Stimulated activated CD4-positive, alpha-beta T cell treated with anti-CD3 and anti-CD28 coated beads, Interleukin-1b, Interleukin-23, amount 100 ng/mL, for 48 hours (primary cell): Measurements from ENCODE around the gene TEAD2.
"Not testable (repeated sequence)": the region's sequence is repeated elsewhere in the genome, so short reads cannot be mapped to it uniquely, and the experiment has no call there.

Source experiments
- DNase-seq: peaks from one replicate; pipeline ENCODE4 v3.0.0-alpha.2; 2020

Gene TEAD2

GRCh38 chr19:49383599-49383998, 21.4 kb upstream of the TEAD2 start:
- no peak for DNase-seq

DNA sequence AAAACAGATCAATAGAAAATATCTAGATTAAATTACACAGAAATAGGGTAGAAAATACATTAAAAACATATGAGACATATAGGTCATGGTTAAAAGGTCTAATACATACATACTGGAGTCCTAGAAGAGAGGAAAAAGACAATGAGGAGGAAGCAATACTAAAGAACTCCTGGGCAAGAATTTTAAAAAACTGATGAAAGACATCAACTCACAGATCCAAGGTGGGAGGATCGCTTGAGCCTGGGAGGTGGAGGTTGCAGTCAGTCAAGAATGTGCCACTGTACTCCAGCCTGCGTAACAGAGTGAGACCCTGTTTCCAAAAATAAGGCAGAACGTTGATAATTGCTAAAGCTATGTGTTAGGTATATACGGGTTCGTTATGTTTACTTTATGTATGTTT, 20.4 kb upstream of the TEAD2 start:
- no peak for DNase-seq

GRCh38 chr19:49380391-49380790, 18.2 kb upstream of the TEAD2 start:
- DNase-seq, result no peak

DNA sequence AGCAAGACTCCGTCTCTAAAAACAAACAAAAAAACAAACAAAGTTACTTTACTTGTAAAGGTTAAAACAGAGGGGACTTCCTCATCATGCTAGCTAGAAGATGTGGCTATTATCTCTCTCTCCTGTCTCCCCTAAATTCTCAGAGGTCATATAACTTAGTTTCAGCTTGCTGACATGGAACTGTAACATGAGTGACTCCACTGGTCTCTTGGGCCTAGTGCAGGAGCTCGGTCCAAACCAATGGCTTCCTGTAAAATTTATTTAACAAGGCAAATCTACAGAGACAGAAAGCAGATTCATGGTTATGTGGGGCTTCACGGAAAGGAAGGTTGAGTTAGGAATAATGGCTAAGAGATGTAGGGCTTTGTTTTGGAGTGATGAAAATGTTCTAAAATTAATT, 16.3 kb upstream of the TEAD2 start:
- DNase-seq, result no peak

DNA sequence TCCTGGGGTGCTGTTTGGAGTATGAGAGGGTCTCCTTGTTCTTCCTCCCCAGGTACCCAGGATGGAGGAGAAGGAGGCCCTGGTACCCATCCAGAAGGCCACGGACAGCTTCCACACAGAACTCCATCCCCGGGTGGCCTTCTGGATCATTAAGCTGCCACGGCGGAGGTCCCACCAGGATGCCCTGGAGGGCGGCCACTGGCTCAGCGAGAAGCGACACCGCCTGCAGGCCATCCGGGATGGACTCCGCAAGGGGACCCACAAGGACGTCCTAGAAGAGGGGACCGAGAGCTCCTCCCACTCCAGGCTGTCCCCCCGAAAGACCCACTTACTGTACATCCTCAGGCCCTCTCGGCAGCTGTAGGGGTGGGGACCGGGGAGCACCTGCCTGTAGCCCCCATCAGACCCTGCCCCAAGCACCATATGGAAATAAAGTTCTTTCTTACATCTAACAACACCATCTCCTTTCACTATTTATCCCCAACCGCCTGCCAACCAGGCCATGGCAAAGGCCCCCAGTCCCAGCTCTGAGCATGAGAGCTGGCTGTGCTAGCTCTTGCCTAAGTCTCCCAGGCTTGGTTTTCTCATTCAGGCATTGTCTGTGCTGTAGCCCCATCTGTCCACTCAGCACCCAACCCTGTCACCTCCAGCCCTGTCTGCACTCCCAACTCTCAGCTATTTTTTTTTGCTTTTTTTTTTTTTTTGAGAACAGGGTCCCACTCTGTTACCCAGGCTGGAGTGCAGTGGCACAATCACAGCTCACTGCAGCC, 12.6 kb upstream of the TEAD2 start:
- DNase-seq, result no peak

DNA sequence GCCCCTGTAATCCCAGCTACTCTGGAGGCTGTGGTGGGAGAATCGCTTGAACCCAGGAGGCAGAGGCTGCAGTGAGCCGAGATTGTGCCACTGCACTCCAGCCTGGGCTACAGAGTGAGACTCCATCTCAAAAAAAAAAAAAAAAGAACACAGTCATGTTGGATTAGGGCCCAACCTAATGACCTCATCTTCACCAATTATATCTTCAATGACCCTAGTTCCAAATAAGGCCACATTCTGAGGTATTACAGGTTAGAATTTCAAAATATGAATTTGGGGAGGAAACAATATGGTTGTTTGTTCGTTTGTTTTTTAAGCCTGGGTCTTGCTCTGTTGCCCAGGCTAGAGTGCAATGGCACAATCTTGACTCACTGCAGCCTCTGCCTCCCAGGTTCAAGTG, 11.0 kb upstream of the TEAD2 start:
- DNase-seq, result not testable (repeated sequence)

DNA sequence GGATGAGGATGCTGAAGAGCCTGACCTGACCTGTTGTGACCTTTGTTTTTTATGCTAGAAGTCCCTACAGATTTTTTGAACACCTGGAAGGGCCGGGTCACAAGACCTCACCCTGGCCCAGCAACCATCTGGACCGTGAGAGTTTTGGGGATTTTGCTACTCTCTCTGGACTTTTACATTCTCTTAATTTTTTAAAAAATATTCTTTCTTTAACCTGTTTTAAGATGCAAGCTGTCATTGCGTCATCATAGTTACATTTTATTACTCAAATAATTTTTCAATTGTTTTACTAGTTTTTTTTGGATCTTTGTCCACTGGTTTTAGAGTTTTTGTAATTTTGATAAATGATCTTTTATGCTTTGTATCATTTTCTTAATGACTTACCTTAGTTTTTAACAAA, 9.0 kb upstream of the TEAD2 start:
- no peak for DNase-seq

- DNase-seq, result no peak
These were observed 6.6 kb upstream of the TEAD2 start for GRCh38 chr19:49368711-49369358.

DNA sequence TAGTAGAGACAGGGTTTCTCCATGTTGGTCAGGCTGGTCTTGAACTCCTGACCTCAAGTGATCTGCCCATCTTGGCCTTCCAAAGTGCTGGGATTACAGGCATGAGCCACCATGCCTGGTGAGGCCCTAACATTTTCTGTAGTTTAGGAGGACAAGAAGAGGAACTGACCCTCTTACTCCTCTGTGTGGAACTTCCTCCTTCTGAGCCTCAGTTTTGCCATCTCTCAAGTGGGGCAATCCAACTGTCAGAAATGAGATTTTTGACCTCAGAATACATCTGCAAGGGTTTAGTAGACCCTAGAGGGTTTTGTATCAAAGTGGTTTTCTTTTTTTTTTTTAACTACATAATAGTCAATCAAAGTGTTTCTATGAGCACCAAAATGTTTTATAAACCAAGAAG, 3.9 kb upstream of the TEAD2 start:
- no peak for DNase-seq

GRCh38 chr19:49364083-49364737, 2.0 kb upstream of the TEAD2 start:
- DNase-seq, result no peak

DNA sequence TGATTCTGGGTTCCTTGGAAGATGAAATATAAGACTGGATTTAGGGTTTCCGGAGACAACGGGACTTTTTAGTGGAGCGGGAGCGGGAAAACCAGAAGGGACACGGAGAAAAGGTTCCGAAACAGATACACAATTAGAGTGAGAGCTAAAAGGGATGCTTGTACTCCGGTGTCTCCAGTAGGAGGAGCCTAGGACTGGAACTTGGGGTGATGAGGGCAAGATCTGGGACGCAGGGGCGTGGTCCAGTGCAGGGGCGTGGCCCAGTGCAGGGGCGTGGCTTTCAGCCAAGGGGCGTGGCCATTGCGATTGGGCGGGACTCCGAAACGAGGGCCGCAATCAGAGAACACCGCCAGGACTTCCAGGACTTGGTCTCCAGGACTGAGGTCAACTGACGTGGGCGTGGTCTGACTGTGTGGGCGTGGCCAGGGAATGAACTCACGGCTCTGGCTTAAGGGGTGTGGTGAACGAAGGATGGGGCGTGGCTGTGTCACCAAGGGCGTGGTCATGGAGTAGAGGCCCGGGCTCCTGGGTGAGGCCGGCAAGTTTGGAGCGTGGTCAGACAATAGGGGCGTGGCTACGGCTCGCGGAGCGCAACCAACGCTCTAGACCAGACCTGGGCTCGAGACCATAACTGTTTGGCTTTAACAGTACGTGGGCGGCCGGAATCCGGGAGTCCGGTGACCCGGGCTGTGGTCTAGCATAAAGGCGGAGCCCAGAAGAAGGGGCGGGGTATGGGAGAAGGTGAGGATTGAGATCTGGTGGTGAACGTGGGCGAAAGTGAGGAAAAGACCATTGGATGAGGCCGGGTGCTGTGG, 1.3 kb upstream of the TEAD2 start, which contains the start of gene DKKL1:
TSS of gene DKKL1 (plus strand) at position 610 of the 815 bp plus-strand sequence. CDS start at position 732, 122 bp downstream.
- DNase-seq, result peak; percentile 90

GRCh38 chr19:49362929-49363267, 682 bp upstream of the TEAD2 start:
- no peak for DNase-seq

- no peak for DNase-seq
These were observed 673 bp downstream of the TEAD2 start for GRCh38 chr19:49361438-49362047.

DNA sequence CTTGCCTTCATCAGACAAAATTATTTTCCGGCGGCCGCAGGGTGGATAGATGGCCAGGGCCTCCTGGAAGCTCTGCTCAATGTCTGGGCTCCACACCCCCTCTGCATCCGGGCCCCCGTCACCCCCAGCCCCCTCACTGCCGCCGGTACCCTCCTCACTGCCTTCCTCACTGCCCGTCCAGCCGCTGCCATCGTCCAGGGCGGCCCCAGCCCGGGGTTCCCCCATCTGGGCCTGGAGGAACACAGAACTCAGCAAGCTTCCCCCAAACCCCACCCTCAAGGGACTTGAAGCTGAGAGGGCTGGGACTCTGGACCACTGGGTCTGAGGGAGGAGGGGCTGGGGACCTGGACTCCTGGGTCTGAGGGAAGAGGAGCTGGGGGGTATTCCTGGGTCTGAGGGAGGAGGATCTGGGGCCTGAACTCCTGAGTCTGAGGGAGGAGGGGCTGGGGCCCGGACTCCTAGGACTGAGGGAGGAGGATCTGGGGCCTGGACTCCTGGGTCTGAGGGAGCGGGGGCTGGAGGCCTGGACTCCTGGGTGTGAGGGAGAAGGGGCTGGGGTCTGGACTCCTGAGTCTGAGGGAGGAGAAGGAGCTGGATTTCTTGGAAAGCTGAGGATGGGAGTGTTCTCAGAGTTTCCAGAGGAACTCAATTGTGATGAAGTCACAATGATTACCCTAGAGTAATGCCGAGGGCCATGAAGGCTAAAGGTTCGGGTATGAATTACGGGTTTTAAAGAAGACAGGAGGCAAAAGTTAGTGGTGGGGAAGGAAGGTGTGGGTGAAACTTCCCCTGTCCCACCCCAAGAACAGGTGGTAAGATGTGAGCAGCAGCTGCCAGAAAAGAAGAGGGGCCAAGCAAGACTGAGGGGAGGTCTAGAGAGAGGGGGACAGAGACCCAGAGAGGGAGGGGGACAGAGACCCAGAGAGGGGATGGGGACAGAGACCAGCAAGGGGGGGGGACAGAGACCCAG, 2.1 kb downstream of the TEAD2 start:
- no peak for DNase-seq

- no peak for DNase-seq
These were observed 5.0 kb downstream of the TEAD2 start for GRCh38 chr19:49357186-49357585.

DNA sequence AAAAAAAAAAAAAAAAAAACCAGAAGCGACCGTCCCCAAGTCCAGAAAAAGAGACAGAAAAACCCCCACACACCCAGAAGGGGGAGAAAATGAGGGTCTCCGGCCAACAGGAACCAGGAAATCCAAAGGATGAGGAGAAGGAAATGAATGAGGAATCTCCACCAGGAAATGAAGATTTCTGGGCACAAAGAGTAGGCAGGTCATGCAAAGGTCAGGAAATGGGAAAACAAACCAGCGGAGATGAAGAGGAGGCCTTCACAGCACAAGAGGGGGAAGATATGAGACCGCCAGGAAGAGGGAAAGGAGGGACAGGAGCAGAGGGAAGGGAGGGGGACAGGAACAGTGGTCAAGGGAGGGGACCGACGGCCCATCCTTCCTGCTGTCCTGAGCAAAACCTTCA, 5.8 kb downstream of the TEAD2 start:
- no peak for DNase-seq

- DNase-seq, result no peak
These were observed 6.3 kb downstream of the TEAD2 start for GRCh38 chr19:49355909-49356353.

- no peak for DNase-seq
These were observed 12.6 kb downstream of the TEAD2 start for GRCh38 chr19:49349567-49349966.

GRCh38 chr19:49348305-49349189, 13.7 kb downstream of the TEAD2 start:
- DNase-seq, result no peak

DNA sequence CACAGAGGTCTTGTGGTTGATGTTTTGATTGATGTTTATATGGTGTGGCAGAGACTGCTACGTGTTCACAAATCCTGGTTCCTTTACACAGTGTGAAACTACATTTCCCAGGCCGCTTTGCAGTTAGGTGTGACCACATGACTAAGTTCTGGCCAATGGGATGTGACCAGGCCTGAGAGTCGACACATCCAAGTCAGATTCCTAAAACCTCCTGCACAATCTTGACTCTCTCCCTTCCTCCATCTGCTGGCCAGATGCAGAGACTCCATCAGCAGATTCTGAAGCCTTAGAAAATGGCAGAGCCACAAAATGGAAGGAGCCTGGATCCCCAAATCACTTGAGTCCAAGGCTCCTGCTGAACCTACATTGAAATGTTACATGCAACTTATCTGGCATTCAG, 14.4 kb downstream of the TEAD2 start:
- DNase-seq, result no peak
